CD14-positive monocyte (primary cell): ENCODE measurements around the gene RPTOR. TPM values are rescaled to one million over a fixed set of nuclear protein-coding genes. Genes with fewer than 3 reads are reported as not detected.

Experiments used
- DNase-seq, 3 donors: peaks; one replicate each; pipeline ENCODE4 v3.0.0-alpha.2; 2011 to 2022
- H2AFZ ChIP-seq: 2 replicates; pipeline ENCODE4 v1.6.0; 2012; ENCODE audit warnings: mild to moderate bottlenecking, low read depth, low read length, inconsistent platforms; ENCODE audit not compliant: insufficient read depth, poor library complexity, severe bottlenecking
- H3K27ac ChIP-seq, 2 donors: 1 replicate in 1 of 2; 2 replicates in 1 of 2; pipeline ENCODE4 v1.5.1; 2012 to 2013; ENCODE audit warnings: low read length in 2 of 2, control low read depth in 1 of 2, inconsistent platforms in 1 of 2, low read depth in 1 of 2, mild to moderate bottlenecking in 1 of 2
- H3K27me3 ChIP-seq, 2 donors: one replicate each; pipeline versions ENCODE4 v1.6.0 to v1.6.1; 2011 to 2013; ENCODE audit warnings: low read length in 2 of 2; ENCODE audit not compliant: control insufficient read depth in 2 of 2, insufficient read depth in 2 of 2
- H3K36me3 ChIP-seq, 2 donors: replicated peaks in 1 of 2; 1 replicate in 1 of 2; 2 replicates in 1 of 2; pipeline versions ENCODE4 v1.5.1 to v1.6.1; 2012 to 2013; ENCODE audit warnings: low read length in 2 of 2, control low read depth in 1 of 2, inconsistent platforms in 1 of 2, mild to moderate bottlenecking in 1 of 2; ENCODE audit not compliant: insufficient read depth in 2 of 2, control insufficient read depth in 1 of 2
- H3K4me1 ChIP-seq, 2 donors: 1 replicate in 1 of 2; 2 replicates in 1 of 2; pipeline versions ENCODE4 v1.5.1 to v1.6.1; 2012 to 2013; ENCODE audit warnings: low read length in 2 of 2, control low read depth in 1 of 2, inconsistent platforms in 1 of 2, mild to moderate bottlenecking in 1 of 2, moderate library complexity in 1 of 2; ENCODE audit not compliant: insufficient read depth in 2 of 2, control insufficient read depth in 1 of 2
- H3K4me2 ChIP-seq: replicated peaks from 2 replicates; pipeline ENCODE3; 2012; ENCODE audit warnings: low read length, moderate library complexity, mild to moderate bottlenecking; ENCODE audit not compliant: poor library complexity, severe bottlenecking; ENCODE audit errors: extremely low read depth
- H3K4me3 ChIP-seq, 3 experiments: fragments of 200-600 bp in 1 of 3; sonication (generic) in 1 of 3; replicated peaks in 1 of 3; 1 replicate in 2 of 3; 2 replicates in 1 of 3; pipeline ENCODE4 v1.5.1; 2011 to 2013; ENCODE audit warnings: low read length in 3 of 3, mild to moderate bottlenecking in 3 of 3, control low read depth in 2 of 3, low read depth in 2 of 3, inconsistent platforms in 1 of 3, moderate library complexity in 1 of 3
- H3K79me2 ChIP-seq: 2 replicates; pipeline ENCODE4 v1.6.0; 2012; ENCODE audit warnings: mild to moderate bottlenecking, control low read depth, inconsistent platforms, low read length, moderate library complexity; ENCODE audit not compliant: insufficient read depth
- H3K9ac ChIP-seq: 2 replicates; pipeline ENCODE4 v1.6.0; 2017; ENCODE audit warnings: low read length, mild to moderate bottlenecking; ENCODE audit not compliant: insufficient read depth, poor library complexity, severe bottlenecking
- H3K9me3 ChIP-seq, 2 donors: replicated peaks in 1 of 2; 1 replicate in 1 of 2; 2 replicates in 1 of 2; pipeline versions ENCODE4 v1.5.1 to v1.6.1; 2012 to 2013; ENCODE audit warnings: low read length in 2 of 2, control low read depth in 1 of 2; ENCODE audit not compliant: control insufficient read depth in 1 of 2, insufficient read depth in 1 of 2
- H4K20me1 ChIP-seq: 2 replicates; pipeline ENCODE4 v1.6.0; 2012; ENCODE audit warnings: mild to moderate bottlenecking, low read length, control low read depth, moderate library complexity; ENCODE audit not compliant: insufficient read depth
- H3K27ac Mint-ChIP-seq, 7 donors: one replicate each; pipeline ENCODE4 v1.8.0; 2020; ENCODE audit warnings: mild to moderate bottlenecking in 7 of 7, mixed read lengths in 7 of 7, moderate library complexity in 6 of 7, inconsistent platforms in 2 of 7
- H3K27me3 Mint-ChIP-seq, 3 donors: one replicate each; pipeline ENCODE4 v1.8.0; 2021 to 2022; ENCODE audit warnings: low read depth in 3 of 3, mild to moderate bottlenecking in 3 of 3, mixed read lengths in 3 of 3, moderate library complexity in 3 of 3, inconsistent platforms in 1 of 3
- H3K36me3 Mint-ChIP-seq, 2 donors: one replicate each; pipeline ENCODE4 v1.8.0; 2020; ENCODE audit warnings: mixed read lengths in 2 of 2, inconsistent platforms in 1 of 2, mild to moderate bottlenecking in 1 of 2
- H3K4me1 Mint-ChIP-seq: one replicate; pipeline ENCODE4 v1.8.0; 2020; ENCODE audit warnings: mild to moderate bottlenecking, mixed read lengths
- H3K4me3 Mint-ChIP-seq, 2 donors: one replicate each; pipeline ENCODE4 v1.8.0; 2020; ENCODE audit warnings: mild to moderate bottlenecking in 2 of 2, mixed read lengths in 2 of 2, moderate library complexity in 1 of 2
- H3K9me3 Mint-ChIP-seq, 7 donors: one replicate each; pipeline ENCODE4 v1.8.0; 2020 to 2022; ENCODE audit warnings: mixed read lengths in 7 of 7, mild to moderate bottlenecking in 6 of 7, moderate library complexity in 6 of 7, inconsistent platforms in 2 of 7
- CTCF ChIP-seq: fragments of 200-600 bp; IDR thresholded peaks from one replicate; pipeline ENCODE4 v1.8.0; 2022; ENCODE audit warnings: antibody characterized with exemption, mild to moderate bottlenecking
- WGBS: methylation state at CpG from one replicate; pipeline ENCODE4 v1.1.5; 2013; ENCODE audit warnings: missing lambda C conversion rate; ENCODE audit not compliant: insufficient coverage; 5-methylcytosine and 5-hydroxymethylcytosine counted together
- intact Hi-C, 2 donors: fragments of 100-400 bp; cut with micrococcal nuclease; formaldehyde crosslinking; loops; one replicate each; pipeline versions ENCODE4 v1.15.0 to v1.15.1; 2023
- polyA plus RNA-seq, 3 donors: library from polyadenylated mRNA; depleted of rRNA in 1 of 3; unstranded in 2 of 3; stranded (reverse) in 1 of 3; fragments of 300-500 nt in 2 of 3; fragments of >200 nt in 1 of 3; fragmentation: Illumina TruSeq in 2 of 3; gene quantifications; 1 replicate in 2 of 3; 2 replicates in 1 of 3; pipeline ENCODE4 v1.2.3, GENCODE V29; 2012 to 2021

RPTOR gene
- polyA plus RNA-seq, 3 donors: 1.1 to 8.7 (median 2.6) TPM

DNA sequence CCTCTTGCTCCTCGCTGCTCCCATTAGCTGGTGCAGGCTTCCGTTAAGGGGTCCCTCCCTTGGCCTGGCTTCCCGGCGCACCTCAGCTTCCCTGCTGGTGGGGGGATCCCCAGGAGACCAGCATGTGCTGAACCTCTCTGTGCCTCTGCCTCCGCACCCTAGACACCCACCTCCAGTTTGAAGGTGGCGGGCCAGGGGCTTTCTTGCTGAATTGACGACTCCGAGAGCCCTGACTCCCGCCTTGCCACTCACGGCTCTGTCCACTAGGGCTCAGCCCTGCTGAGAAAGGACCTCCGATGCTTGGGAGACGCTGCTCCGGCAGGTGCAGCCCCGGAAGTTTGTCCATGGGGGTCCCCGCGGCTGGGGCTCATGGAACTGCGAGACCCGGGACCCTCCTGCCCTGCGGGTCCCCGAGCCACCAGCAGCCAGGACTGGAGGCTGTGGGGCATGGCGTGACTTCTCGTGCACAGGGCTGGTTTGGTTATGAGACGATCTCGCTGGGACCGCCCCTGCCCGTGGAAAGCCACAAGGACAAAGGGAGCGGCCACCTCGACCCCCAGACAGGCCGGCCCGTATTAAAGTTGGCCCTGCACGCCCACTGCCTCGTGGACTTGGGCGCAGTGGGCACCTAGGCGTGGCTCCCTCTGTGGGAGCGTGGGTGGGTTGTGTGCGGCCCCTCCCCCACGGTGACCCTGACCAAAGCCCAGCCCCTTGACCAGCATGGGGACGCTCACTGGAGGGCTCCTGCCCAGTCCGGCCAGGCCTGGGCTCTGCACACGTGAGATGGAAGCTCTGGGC lies 455.1 kb downstream of the RPTOR start:
- Histone ChIP-seq H3K4me1 (peaks cover 12 to 14% of the 10 kb centered on the region in 2 donors), H3K9me3 (peaks cover 0 to 5% of the 10 kb centered on the region in 2 donors), H3K4me2 (no peak overlapping the region), H3K27ac (no peak overlapping the region), H3K9ac (no peak overlapping the region), H3K79me2 (no peaks in the 10 kb centered on the region), H3K27me3 (peaks cover 12 to 32% of the 10 kb centered on the region in 2 donors), H2AFZ (no peak overlapping the region), H3K4me3 (no peak overlapping the region), H4K20me1 (peaks cover 9% of the 10 kb centered on the region), H3K36me3 (peaks cover 54 to 57% of the 10 kb centered on the region in 2 donors)
- H3K4me1 Mint-ChIP-seq: peaks cover 21% of the 10 kb centered on the region
- H3K27ac Mint-ChIP-seq: peak overlapping the region in 1 of 7 donors; percentile 13
- 96% methylated on average over 38 of the region's 40 CpGs for WGBS
- peaks cover 27 to 36% (median 31%) of the 10 kb centered on the region in 3 donors for H3K27me3 Mint-ChIP-seq
- H3K9me3 Mint-ChIP-seq: peaks cover 0 to 12% (median 3%) of the 10 kb centered on the region in 7 donors
- no peak for TF ChIP-seq CTCF
- H3K4me3 Mint-ChIP-seq: no peak overlapping the region
- no peak for DNase-seq
- intact Hi-C loops: no loop called here
- H3K36me3 Mint-ChIP-seq: peaks cover 49 to 58% of the 10 kb centered on the region in 2 donors

- Mint-ChIP-seq H3K9me3 (peaks cover 0 to 16% (median 6%) of the 10 kb centered on the region in 7 donors), H3K4me3 (no peak overlapping the region), H3K36me3 (peaks cover 46 to 53% of the 10 kb centered on the region in 2 donors), H3K27ac (no peak overlapping the region), H3K4me1 (peaks cover 23% of the 10 kb centered on the region), H3K27me3 (peaks cover 32 to 41% (median 36%) of the 10 kb centered on the region in 3 donors)
- Histone ChIP-seq H3K9ac (no peak overlapping the region), H3K79me2 (no peaks in the 10 kb centered on the region), H3K27me3 (peaks cover 15 to 38% of the 10 kb centered on the region in 2 donors), H2AFZ (no peak overlapping the region), H4K20me1 (peaks cover 9% of the 10 kb centered on the region), H3K4me1 (peaks cover 12 to 15% of the 10 kb centered on the region in 2 donors), H3K4me3 (no peak overlapping the region), H3K4me2 (no peak overlapping the region), H3K27ac (no peak overlapping the region), H3K36me3 (peaks cover 49 to 52% of the 10 kb centered on the region in 2 donors), H3K9me3 (peaks cover 0 to 5% of the 10 kb centered on the region in 2 donors)
- no peak for DNase-seq
- intact Hi-C loops: no loop called here
- WGBS: 100% methylated on average over 7 of the region's 8 CpGs
- TF ChIP-seq CTCF: no peak
These were observed 455.6 kb downstream of the RPTOR start for GRCh38 chr17:81000334-81000630.
